BLaER1 treated with 17β-estradiol and CSF1 and Interleukin-3, amounts not matched to agents 10 nM and 100 nM (cell line): ENCODE results near the gene GSX1.

Source experiments
- H3K27ac ChIP-seq, 11 experiments: shearing (Covaris generic); formaldehyde crosslinking; 2 replicates each; pipeline ENCODE4 v1.8.1; 2022
- H3K27me3 ChIP-seq, 11 experiments: shearing (Covaris generic); formaldehyde crosslinking; 2 replicates each; pipeline ENCODE4 v1.8.1; 2022
- H3K36me3 ChIP-seq, 11 experiments: shearing (Covaris generic); formaldehyde crosslinking; 2 replicates each; pipeline ENCODE4 v1.8.1; 2022
- H3K4me1 ChIP-seq, 10 experiments: shearing (Covaris generic); formaldehyde crosslinking; 2 replicates each; pipeline ENCODE4 v1.8.1; 2022
- H3K4me2 ChIP-seq, 11 experiments: shearing (Covaris generic); formaldehyde crosslinking; 2 replicates each; pipeline ENCODE4 v1.8.1; 2022
- H3K4me3 ChIP-seq, 10 experiments: shearing (Covaris generic); formaldehyde crosslinking; 2 replicates each; pipeline ENCODE4 v1.8.1; 2022
- H3K9ac ChIP-seq, 11 experiments: shearing (Covaris generic); formaldehyde crosslinking; 2 replicates each; pipeline ENCODE4 v1.8.1; 2022
- H3K9me3 ChIP-seq, 11 experiments: shearing (Covaris generic); formaldehyde crosslinking; replicated peaks in 1 of 11; 2 replicates each; pipeline ENCODE4 v1.8.1; 2022
- H4K20me1 ChIP-seq, 11 experiments: shearing (Covaris generic); formaldehyde crosslinking; 2 replicates each; pipeline ENCODE4 v1.8.1; 2022
- Cebpa-rat ChIP-seq, 11 experiments: shearing (Covaris generic); IDR thresholded peaks; 2 replicates each; pipeline ENCODE4 v1.8.1; 2022

The GSX1 gene

DNA sequence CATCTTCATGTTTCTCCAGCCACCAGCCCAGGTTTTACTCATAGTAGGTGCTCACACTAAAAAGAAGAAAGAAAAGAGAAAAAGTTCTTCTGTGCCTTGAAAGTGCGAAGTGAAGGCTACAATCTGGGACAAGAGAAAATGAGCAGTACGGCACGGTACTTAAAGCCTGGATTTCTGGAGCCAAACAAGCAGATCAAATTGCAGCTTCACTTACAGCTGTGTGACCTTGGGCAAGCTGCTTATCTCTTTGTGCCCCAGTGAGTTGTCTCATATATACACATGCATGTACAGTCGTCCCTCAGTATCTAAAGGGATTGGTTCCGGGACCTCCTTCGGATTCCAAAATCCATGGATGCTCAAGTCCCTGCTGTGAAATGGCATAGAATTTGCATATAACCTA, 41.8 kb downstream of the GSX1 start:
- Histone ChIP-seq H3K4me2 (no peak overlapping the region), H3K9me3 (no peaks in the 10 kb centered on the region), H3K36me3 (no peaks in the 10 kb centered on the region), H3K27ac (no peak overlapping the region), H3K9ac (no peak overlapping the region), H3K4me3 (no peak overlapping the region), H4K20me1 (no peaks in the 10 kb centered on the region; a peak in 1 of 22 replicates), H3K4me1 (peaks cover 0 to 5% (median 0%) of the 10 kb centered on the region in 10 experiments; a peak in 4 of 20 replicates), H3K27me3 (peaks cover 0 to 18% (median 11%) of the 10 kb centered on the region in 11 experiments; a peak in 19 of 22 replicates)
- no peak for TF ChIP-seq Cebpa-rat (IDR thresholded peaks at IDR 0.05)

DNA sequence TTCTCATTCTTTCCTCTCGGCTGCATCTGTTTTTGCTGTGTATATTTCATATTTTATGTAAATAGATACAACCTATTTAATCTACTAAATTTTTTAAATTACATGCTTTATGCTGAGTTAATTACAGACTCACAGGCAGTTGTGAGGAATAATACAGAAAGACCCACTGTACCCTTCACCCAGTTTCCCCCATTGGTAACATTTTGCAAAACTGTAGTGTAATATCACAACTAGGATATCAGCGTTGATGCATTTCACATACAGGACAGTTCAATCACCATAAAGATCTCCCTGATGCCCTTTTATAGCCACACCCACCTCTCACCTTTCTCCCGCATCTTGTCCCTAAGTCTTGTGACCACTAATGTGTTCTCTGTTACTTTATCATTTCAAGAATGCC, 43.5 kb downstream of the GSX1 start:
- Histone ChIP-seq H3K4me2 (no peak overlapping the region), H3K36me3 (no peaks in the 10 kb centered on the region), H3K9me3 (no peaks in the 10 kb centered on the region), H3K27ac (no peak overlapping the region), H4K20me1 (no peaks in the 10 kb centered on the region; a peak in 1 of 22 replicates), H3K4me1 (no peaks in the 10 kb centered on the region), H3K27me3 (peaks cover 0 to 3% (median 0%) of the 10 kb centered on the region in 11 experiments; a peak in 5 of 22 replicates), H3K9ac (no peak overlapping the region), H3K4me3 (no peak overlapping the region)
- TF ChIP-seq Cebpa-rat (IDR thresholded peaks at IDR 0.05), result no peak

DNA sequence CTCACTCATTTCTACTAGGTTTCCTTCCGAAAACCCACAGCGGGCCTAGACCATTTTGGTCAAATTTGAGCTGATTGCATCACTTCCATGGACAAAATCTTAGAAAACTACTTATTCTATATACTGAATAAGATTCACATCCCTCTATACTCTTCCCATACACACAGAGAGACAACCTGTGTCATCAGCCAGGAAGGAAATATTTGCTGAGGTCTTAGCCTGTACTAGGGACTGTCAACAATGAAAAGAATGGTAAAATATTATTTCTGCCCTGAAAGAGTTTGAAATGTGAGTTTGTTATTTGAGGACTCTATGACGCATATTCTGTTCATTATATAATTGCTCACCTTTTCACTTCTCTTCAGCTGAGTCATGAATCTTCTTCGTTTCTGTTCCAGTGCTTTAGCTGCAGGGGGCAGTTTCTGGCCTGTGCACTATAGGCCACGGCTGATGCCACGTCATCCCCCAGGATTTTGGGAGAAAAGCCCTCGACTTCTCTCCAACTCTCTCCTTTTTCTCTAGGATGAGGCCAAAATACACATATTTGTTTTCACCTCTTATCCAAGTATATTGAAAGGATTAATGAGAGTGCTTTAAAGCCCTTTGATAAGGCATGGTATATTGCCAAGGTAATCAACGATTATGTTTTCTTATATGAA, 47.7 kb downstream of the GSX1 start:
- Histone ChIP-seq H3K27ac (no peak overlapping the region), H3K4me1 (no peaks in the 10 kb centered on the region), H3K9me3 (peaks cover 0 to 15% (median 7%) of the 10 kb centered on the region in 11 experiments; a peak in 8 of 22 replicates), H3K27me3 (no peaks in the 10 kb centered on the region), H3K4me3 (no peak overlapping the region), H4K20me1 (no peaks in the 10 kb centered on the region), H3K36me3 (no peaks in the 10 kb centered on the region), H3K4me2 (no peak overlapping the region), H3K9ac (no peak overlapping the region)
- TF ChIP-seq Cebpa-rat (IDR thresholded peaks at IDR 0.05), result no peak

DNA sequence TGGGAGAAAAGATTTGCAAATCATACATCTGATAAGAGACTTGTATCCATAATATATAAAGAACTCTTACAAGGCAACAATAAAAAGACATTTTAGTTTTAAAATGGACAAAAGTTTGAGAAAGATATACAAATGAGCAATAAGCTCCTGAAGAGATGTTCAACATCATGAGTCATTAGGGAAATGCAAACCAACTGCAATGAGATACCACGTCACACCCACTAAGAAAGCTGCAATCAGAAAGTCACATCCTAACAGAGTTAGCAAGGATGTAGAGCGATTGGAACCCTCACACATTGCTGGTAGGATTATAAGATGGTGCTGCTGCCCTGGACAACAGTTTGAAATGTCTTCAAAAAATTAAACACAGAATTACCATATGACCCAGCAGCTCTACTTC, 50.3 kb downstream of the GSX1 start:
- no peaks in the 10 kb centered on the region for H3K36me3 ChIP-seq
- H3K4me2 ChIP-seq, result no peak overlapping the region
- no peak overlapping the region for H3K4me3 ChIP-seq
- H3K9me3 ChIP-seq, result peaks cover 0 to 15% (median 7%) of the 10 kb centered on the region in 11 experiments; a peak in 8 of 22 replicates
- H3K27me3 ChIP-seq, result no peaks in the 10 kb centered on the region
- no peak overlapping the region for H3K27ac ChIP-seq
- H4K20me1 ChIP-seq, result no peaks in the 10 kb centered on the region
- H3K4me1 ChIP-seq, result no peaks in the 10 kb centered on the region
- no peak for TF ChIP-seq Cebpa-rat (IDR thresholded peaks at IDR 0.05)
- H3K9ac ChIP-seq, result no peak overlapping the region
